SKM-1 (cell line): Measurements from ENCODE around the gene PSD2.

ENCODE experiments used
- DNase-seq: peaks from one replicate; lab custom pipeline; 2025; ENCODE audit not compliant: unreplicated experiment; lab: John Stamatoyannopoulos, UW

PSD2 gene

GRCh38 chr5:139854029-139854605 is 58.5 kb downstream of the PSD2 start:
- DNase-seq: no peak

GRCh38 chr5:139854953-139855352 is 59.3 kb downstream of the PSD2 start:
- no peak for DNase-seq

GRCh38 chr5:139855451-139855850 is 59.8 kb downstream of the PSD2 start:
- DNase-seq: no peak

GRCh38 chr5:139855946-139856540 is 60.4 kb downstream of the PSD2 start:
- no peak for DNase-seq

GRCh38 chr5:139856714-139857113 is 61.1 kb downstream of the PSD2 start:
- DNase-seq: no peak

- DNase-seq: no peak
Observed at GRCh38 chr5:139859013-139859412, 63.4 kb downstream of the PSD2 start.

- no peak for DNase-seq
Observed at GRCh38 chr5:139861021-139861888, 65.6 kb downstream of the PSD2 start.

- DNase-seq: no peak
Observed at GRCh38 chr5:139861889-139862207, 66.2 kb downstream of the PSD2 start.

GRCh38 chr5:139862313-139862712 is 66.7 kb downstream of the PSD2 start:
- DNase-seq: no peak

GRCh38 chr5:139862803-139863202 is 67.2 kb downstream of the PSD2 start:
- DNase-seq: no peak

GRCh38 chr5:139863361-139863760 is 67.8 kb downstream of the PSD2 start:
- DNase-seq: no peak

- DNase-seq: no peak
Observed at GRCh38 chr5:139863855-139864558, 68.4 kb downstream of the PSD2 start.

- no peak for DNase-seq
Observed at GRCh38 chr5:139864716-139865483, 69.3 kb downstream of the PSD2 start.

- DNase-seq: no peak
Observed at GRCh38 chr5:139867109-139867508, 71.5 kb downstream of the PSD2 start.

- no peak for DNase-seq
Observed at GRCh38 chr5:139867581-139867980, 72.0 kb downstream of the PSD2 start.

GRCh38 chr5:139869042-139869790 is 73.6 kb downstream of the PSD2 start:
- DNase-seq: no peak

- DNase-seq: no peak
Observed at GRCh38 chr5:139870677-139871076, 75.1 kb downstream of the PSD2 start.

GRCh38 chr5:139871614-139872013 is 76.0 kb downstream of the PSD2 start:
- no peak for DNase-seq

- DNase-seq: no peak
Observed at GRCh38 chr5:139872052-139872766, 76.6 kb downstream of the PSD2 start.
